Activated T-helper 1 cell treated with anti-CD3 and anti-CD28 coated beads, Interleukin-12 subunit alpha, Interleukin-12 subunit beta, Interleukin-2, Interleukin-4 antibody, amounts not matched to agents 30 ng/mL and 10 ng/mL and 1 ng/mL, durations not matched to agents 14 hours and 24 hours and 36 hours (primary cell): ENCODE measurements around the gene ATL2. TPM values are rescaled to one million over a fixed set of nuclear protein-coding genes. Genes with fewer than 3 reads are reported as not detected.
"Not testable (repeated sequence)": the region's sequence is repeated elsewhere in the genome, so short reads cannot be mapped to it uniquely, and the experiment has no call there.

Source experiments
- DNase-seq: peaks from one replicate; pipeline ENCODE4 v3.0.0; 2021; ENCODE audit warnings: low spot score
- H3K27ac Mint-ChIP-seq: one replicate; pipeline ENCODE4 v1.8.0; 2021; ENCODE audit warnings: mild to moderate bottlenecking, mixed read lengths
- H3K27me3 Mint-ChIP-seq: one replicate; pipeline ENCODE4 v1.8.0; 2022; ENCODE audit warnings: mild to moderate bottlenecking, moderate library complexity, mixed read lengths; ENCODE audit not compliant: insufficient read depth
- H3K36me3 Mint-ChIP-seq: one replicate; pipeline ENCODE4 v1.8.0; 2021; ENCODE audit warnings: low read depth, mixed read lengths
- H3K4me1 Mint-ChIP-seq: one replicate; pipeline ENCODE4 v1.8.0; 2021; ENCODE audit warnings: low read depth, mixed read lengths
- H3K4me3 Mint-ChIP-seq: one replicate; pipeline ENCODE4 v1.8.0; 2021; ENCODE audit warnings: mild to moderate bottlenecking, moderate library complexity, mixed read lengths
- H3K9me3 Mint-ChIP-seq: one replicate; pipeline ENCODE4 v1.8.0; 2021; ENCODE audit warnings: mixed read lengths
- intact Hi-C: fragments of 100-400 bp; cut with micrococcal nuclease; formaldehyde crosslinking; loops from one replicate; pipeline ENCODE4 v1.15.1; 2024
- total RNA-seq: library from RNA; stranded (reverse); gene quantifications from 2 replicates; pipeline ENCODE4 v1.2.3, GENCODE V29; 2022

ATL2 gene
- total RNA-seq, 1 donor from 2014 or later, result 62.1 TPM

DNA sequence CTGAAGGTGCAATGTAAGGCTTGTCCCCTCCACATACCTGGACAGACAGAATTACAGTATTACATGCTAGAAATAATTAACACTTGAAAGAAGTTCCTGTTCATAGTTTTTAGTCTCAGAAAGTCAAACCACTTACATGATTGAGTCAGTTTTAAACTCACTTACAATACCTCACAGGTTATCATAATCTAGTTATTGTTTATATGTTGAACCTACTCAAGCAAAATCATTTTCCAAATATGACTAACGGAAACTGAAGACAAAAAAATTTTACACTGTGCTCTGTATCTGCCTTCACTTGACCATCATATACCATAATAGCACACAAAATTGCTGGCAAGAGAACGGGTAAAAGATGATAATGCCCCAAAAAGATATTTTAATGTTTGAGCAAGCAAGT, 78.5 kb downstream of the ATL2 start:
- Mint-ChIP-seq H3K9me3 (no peaks in the 10 kb centered on the region), H3K4me3 (no peak overlapping the region), H3K27me3 (no peaks in the 10 kb centered on the region), H3K27ac (no peak overlapping the region), H3K4me1 (peaks cover 21% of the 10 kb centered on the region), H3K36me3 (peaks cover 58% of the 10 kb centered on the region)
- no peak for DNase-seq
- intact Hi-C loops, result no loop called here

DNA sequence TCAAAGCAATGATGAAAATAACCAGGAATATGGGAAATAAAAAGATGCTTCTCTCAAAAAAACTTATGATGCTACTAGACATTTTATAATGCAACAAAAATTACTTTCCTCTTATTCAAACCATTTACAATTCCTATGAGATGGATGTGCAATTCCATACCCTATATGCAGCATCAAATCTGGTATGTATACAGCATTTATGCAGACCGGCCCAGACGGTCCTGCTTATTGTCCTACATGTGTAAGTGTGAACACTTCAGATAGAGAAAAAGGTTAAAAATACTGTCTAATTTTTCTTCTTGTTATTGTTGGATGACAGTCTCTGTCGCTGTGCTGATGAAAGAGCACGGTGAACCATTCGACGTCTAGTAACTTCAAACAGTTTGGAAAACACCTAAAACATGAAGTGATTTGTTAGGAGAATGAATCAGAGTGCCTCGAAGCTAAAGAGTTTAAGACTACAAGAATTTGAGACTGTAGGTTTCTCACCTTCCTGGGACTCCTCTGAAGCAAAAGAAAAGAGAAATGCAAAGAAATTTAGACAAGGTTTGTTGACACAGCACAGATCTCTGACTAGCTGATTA, 80.8 kb downstream of the ATL2 start:
- intact Hi-C loops, result no loop called here
- no peak overlapping the region for H3K27ac Mint-ChIP-seq
- no peak for DNase-seq
- no peaks in the 10 kb centered on the region for H3K9me3 Mint-ChIP-seq
- no peak overlapping the region for H3K4me3 Mint-ChIP-seq
- H3K4me1 Mint-ChIP-seq, result peaks cover 11% of the 10 kb centered on the region
- H3K36me3 Mint-ChIP-seq, result peaks cover 44% of the 10 kb centered on the region
- no peaks in the 10 kb centered on the region for H3K27me3 Mint-ChIP-seq

DNA sequence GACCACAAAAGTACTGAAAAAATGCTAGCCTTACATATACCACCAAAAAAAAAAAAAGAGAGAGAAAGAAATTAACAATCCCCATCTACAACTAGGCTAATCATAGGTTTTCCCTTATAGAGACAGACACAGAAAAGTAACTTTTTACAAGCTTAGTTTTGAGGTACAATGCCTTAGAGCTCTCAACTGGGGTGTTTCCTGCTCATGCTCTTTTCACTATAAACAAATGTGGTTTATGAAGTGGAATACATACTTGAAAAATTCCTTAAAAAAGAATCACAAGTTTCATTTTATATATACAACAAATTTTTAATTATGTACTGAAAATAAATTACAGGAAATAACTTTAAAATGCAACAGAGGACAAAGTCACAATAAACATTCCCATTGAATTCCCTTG, 82.5 kb downstream of the ATL2 start:
- Mint-ChIP-seq H3K27me3 (no peaks in the 10 kb centered on the region), H3K9me3 (no peaks in the 10 kb centered on the region)
- intact Hi-C loops, result no loop called here

DNA sequence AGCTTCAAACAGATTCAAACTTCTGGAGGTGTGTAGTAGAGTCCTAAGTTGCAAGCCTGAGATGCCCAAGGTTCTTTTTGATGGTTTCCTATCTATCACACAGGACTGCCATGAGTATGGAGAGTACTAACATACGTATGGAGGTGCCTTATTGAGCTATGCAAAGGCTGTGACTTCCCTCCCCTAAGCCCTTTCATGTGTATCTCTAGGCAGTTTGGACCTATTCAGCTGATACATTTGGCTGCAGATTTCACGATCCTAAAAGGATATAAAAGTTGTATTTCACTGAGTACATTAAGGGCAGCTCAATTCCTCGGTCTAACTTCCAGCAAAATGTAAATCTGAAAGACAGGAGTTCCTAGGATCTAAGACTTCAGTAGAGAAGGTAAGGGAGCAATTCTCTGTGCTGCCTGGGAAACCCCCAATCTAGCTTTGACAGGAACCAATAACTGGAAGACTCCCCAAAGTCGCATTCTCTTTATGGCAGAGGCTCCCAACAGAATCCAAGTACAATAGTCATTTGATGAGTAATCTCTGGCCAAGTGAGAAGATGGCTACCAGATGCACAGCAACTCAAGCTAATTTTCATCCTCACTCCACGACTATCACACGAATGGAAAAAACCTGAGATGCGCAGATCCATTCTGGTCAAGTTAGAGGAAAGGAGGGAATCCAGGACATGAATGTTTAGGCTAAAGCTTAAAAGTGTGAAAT, 83.8 kb downstream of the ATL2 start:
- DNase-seq, result no peak
- H3K9me3 Mint-ChIP-seq, result no peaks in the 10 kb centered on the region
- no peak overlapping the region for H3K27ac Mint-ChIP-seq
- intact Hi-C loops, result no loop called here
- H3K27me3 Mint-ChIP-seq, result no peaks in the 10 kb centered on the region
- no peak overlapping the region for H3K4me3 Mint-ChIP-seq
- peaks cover 1% of the 10 kb centered on the region for H3K4me1 Mint-ChIP-seq
- peaks cover 25% of the 10 kb centered on the region for H3K36me3 Mint-ChIP-seq

More for the DNA sequence above, 82.5 kb downstream of the ATL2 start:
- H3K36me3 Mint-ChIP-seq, result peaks cover 34% of the 10 kb centered on the region
- no peak overlapping the region for H3K27ac Mint-ChIP-seq
- H3K4me1 Mint-ChIP-seq, result peaks cover 6% of the 10 kb centered on the region
- no peak for DNase-seq
- H3K4me3 Mint-ChIP-seq, result no peak overlapping the region

DNA sequence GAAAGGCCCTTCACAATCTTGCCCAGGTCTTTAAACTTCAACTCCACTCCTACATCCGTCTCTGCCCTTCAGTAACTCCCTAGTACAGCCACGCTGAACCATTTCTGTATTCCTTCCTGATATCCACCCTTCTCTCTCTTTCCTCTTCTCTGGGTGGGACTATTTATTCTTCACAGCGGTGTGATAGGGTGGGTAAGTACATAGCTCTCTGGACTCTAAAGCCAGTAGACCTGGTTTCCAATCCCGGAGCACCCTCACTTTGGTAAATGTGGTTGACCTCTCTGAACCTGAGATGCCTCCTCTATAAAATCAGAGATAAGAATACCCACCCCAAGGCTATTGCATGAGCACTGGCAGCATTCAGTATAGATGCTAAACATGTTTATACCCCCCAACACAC, 86.7 kb downstream of the ATL2 start:
- peaks cover 2% of the 10 kb centered on the region for H3K27me3 Mint-ChIP-seq
- H3K27ac Mint-ChIP-seq, result no peak overlapping the region
- DNase-seq, result no peak
- no peak overlapping the region for H3K4me3 Mint-ChIP-seq
- no peaks in the 10 kb centered on the region for H3K9me3 Mint-ChIP-seq
- intact Hi-C loops, result no loop called here
- H3K4me1 Mint-ChIP-seq, result no peaks in the 10 kb centered on the region
- H3K36me3 Mint-ChIP-seq, result peaks cover 2% of the 10 kb centered on the region

DNA sequence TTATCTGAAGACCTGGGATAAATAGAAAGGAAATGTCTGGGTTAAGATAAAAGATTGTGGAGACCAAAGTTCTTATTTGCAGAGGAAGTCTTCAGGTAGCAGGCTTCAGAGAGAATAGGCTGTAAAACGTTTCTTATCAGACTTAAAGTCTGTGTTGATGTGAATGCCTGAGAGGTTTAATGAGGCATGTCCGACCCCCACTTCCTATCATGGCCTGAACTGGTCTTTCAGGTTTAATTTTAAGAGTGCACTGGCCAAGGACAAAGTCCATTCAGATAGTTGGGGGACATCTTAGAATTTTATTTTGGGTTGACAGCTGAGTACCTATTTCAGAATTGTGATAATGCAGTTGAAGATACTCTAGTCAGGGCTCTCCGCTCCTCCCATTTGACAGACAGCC, 92.1 kb downstream of the ATL2 start:
- no peaks in the 10 kb centered on the region for H3K4me1 Mint-ChIP-seq
- intact Hi-C loops, result no loop called here
- H3K36me3 Mint-ChIP-seq, result no peaks in the 10 kb centered on the region
- H3K27me3 Mint-ChIP-seq, result peaks cover 13% of the 10 kb centered on the region
- DNase-seq, result no peak
- H3K9me3 Mint-ChIP-seq, result no peaks in the 10 kb centered on the region
- H3K27ac Mint-ChIP-seq, result no peak overlapping the region
- H3K4me3 Mint-ChIP-seq, result no peak overlapping the region

DNA sequence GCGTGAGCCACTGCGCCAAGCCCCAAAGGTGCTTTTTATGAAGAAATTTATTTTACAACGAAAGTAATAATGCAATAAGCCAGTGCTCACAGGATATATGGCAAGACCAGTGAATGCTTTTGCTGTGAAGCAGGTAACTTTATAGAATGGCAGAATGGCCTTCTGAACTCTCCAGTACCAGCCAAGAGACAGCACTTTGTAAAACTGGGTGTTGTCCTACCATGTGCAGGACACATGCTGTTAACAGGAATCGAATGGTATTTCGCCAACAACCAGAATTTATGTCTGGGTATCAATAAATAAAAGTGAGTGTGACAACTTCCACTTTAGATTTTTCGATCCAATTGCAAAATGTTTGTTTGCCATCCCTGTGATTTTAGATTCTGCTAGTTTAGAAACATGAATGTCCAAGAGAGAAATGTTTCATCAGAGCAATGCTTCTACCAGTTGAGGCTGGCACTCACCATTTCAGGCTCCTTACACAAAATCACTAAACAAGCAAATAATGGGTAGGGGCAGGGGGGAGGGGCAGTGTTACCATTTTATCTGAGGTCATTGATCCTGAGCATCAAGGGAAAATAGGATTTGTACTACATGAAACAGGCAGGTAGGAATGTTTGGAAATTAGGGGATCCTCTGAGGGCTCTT, 95.9 kb downstream of the ATL2 start:
- H3K27ac Mint-ChIP-seq, result no peak overlapping the region
- no peak overlapping the region for H3K4me3 Mint-ChIP-seq
- no peaks in the 10 kb centered on the region for H3K9me3 Mint-ChIP-seq
- H3K27me3 Mint-ChIP-seq, result peaks cover 13% of the 10 kb centered on the region
- intact Hi-C loops, result no loop called here
- no peaks in the 10 kb centered on the region for H3K36me3 Mint-ChIP-seq
- peaks cover 7% of the 10 kb centered on the region for H3K4me1 Mint-ChIP-seq
- DNase-seq, result no peak

DNA sequence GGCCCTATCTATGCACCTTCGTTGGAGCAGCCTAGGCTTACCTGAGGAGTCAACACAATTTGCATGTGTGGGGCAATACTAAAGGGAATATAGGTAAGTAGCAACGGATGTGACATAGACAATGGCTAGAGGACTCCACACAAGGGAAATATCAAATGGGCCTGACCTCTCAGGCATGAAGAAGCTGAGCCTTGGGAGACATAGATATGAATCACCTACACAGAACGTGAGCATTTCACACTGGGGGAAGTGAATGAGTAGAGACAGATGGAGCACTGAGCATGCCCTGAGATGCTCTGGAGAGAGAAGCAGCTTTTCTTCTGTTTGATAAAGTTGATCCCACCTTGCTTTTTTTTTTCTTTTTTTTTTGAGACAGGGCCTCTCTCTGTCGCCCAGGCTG, 97.9 kb downstream of the ATL2 start:
- H3K27ac Mint-ChIP-seq, result no peak overlapping the region
- H3K4me1 Mint-ChIP-seq, result peaks cover 12% of the 10 kb centered on the region
- H3K27me3 Mint-ChIP-seq, result peaks cover 7% of the 10 kb centered on the region
- no peaks in the 10 kb centered on the region for H3K36me3 Mint-ChIP-seq
- DNase-seq, result no peak
- no peak overlapping the region for H3K4me3 Mint-ChIP-seq
- no peaks in the 10 kb centered on the region for H3K9me3 Mint-ChIP-seq
- intact Hi-C loops, result loop anchor here (5.0 kb wide), 1 partner anchor 882 kb away; no protein-coding TSS in a partner anchor

DNA sequence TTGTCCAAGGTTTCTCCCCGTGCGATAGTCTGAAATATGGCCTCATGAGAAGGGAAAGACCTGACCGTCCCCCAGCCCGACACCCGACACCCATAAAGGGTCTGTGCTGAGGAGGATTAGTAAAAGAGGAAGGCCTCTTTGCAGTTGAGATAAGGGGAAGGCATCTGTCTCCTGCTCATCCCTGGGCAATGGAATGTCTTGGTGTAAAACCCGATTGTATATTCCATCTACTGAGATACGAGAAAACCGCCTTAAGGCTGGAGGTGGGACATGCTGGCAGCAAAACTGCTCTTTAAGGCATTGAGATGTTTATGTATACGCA, 99.0 kb downstream of the ATL2 start:
- H3K9me3 Mint-ChIP-seq, H3K27me3 Mint-ChIP-seq, H3K27ac Mint-ChIP-seq, H3K4me3 Mint-ChIP-seq, DNase-seq, H3K36me3 Mint-ChIP-seq: not testable (repeated sequence)
- H3K4me1 Mint-ChIP-seq, result peaks cover 12% of the 10 kb centered on the region
- intact Hi-C loops, result loop anchor here (5.0 kb wide), 1 partner anchor 881 kb away; no protein-coding TSS in a partner anchor

DNA sequence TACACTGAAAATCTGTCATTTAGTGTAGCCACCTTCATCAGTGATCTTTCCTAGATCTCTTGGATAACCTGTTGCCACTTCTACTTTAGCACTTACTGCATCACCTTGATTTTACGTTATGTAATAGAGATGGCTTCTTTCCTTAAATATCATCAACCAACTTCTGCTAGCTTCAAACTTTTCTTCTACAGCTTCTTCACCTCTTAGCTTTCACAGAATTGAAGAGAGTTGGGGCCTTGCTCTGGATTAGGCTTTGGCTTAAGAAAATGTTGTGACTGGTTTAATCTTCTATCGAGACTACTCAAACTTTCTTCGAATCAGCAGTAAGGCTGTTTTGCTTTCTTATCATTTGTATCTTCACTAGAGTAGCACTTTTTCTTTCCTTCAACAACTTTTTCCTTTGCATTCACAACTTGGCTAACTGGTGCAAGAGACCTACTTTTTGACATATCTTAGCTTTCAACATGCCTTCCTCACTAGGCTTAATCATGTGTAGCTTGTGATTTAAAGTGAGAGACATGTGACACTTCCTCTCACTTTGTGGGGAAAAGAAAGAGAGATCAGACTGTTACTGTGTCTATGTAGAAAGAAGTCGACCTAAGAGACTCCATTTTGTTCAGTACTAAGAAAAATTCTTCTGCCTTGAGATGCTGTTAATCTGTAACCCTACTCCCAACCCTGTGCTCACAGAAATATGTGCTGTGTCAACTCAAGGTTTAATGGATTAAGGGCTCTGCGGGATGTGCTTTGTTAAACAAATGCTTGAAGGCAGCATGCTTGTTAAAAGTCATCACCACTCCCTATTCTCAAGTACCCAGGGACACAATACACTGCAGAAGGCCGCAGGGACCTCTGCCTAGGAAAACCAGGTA, 99.6 kb downstream of the ATL2 start:
- intact Hi-C loops, result loop anchor here (5.0 kb wide), 1 partner anchor 880 kb away; no protein-coding TSS in a partner anchor
- no peak overlapping the region for H3K4me3 Mint-ChIP-seq
- no peak overlapping the region for H3K27ac Mint-ChIP-seq
- DNase-seq, result no peak
- H3K9me3 Mint-ChIP-seq, result no peaks in the 10 kb centered on the region
- peaks cover 4% of the 10 kb centered on the region for H3K27me3 Mint-ChIP-seq
- H3K4me1 Mint-ChIP-seq, result peaks cover 12% of the 10 kb centered on the region
- H3K36me3 Mint-ChIP-seq, result no peaks in the 10 kb centered on the region

DNA sequence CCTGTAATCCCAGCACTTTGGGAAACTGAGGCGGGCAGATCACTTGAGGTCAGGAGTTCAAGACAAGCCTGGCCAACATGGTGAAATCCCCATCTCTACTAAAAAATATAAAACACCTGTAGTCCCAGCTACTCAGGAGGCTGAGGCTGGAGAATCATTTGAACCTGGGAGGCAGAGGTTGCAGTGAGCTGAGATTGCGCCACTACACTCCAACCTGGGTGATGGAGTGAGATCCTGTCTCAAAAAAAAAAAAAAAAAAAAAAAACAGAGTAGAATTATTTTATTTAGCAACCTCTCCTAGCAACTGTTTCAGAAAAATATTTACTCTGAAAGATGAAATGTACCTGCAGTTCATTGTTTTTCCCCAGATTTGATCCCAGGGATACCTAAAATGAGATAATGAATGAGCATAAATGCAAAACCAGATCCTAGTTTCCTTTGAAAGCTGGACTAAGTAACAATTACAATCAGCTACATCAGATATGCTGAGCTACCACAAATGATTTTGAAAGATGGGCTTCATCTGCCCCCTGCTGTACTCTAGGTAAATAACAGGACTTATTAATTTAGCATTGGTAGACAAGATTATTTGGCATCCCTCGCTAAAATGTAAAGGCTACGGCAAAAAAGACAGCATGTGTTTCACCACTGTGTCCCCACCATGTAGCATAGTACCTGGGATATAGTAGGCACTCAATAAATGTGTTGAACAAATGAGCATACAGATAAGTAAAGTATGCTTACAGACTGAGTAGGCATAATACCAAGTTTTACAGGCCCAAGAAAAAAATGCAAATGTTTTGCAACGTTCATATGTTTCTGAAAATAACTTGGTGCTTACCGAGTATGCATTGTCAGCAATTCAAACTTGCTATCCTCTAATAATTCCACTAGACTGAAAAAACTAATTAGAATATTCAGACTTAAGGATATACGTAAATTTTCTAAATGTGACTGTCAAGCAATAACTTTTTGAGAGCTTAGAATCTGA, 102.5 kb downstream of the ATL2 start:
- peaks cover 12% of the 10 kb centered on the region for H3K4me1 Mint-ChIP-seq
- H3K4me3 Mint-ChIP-seq, result no peak overlapping the region
- intact Hi-C loops, result loop anchor here (1.0 to 5.0 kb wide), 6 partner anchors 159 to 877 kb away; partner anchors contain the start of gene CYP1B1
- no peak for DNase-seq
- no peaks in the 10 kb centered on the region for H3K9me3 Mint-ChIP-seq
- H3K36me3 Mint-ChIP-seq, result no peaks in the 10 kb centered on the region
- peaks cover 4% of the 10 kb centered on the region for H3K27me3 Mint-ChIP-seq
- no peak overlapping the region for H3K27ac Mint-ChIP-seq

DNA sequence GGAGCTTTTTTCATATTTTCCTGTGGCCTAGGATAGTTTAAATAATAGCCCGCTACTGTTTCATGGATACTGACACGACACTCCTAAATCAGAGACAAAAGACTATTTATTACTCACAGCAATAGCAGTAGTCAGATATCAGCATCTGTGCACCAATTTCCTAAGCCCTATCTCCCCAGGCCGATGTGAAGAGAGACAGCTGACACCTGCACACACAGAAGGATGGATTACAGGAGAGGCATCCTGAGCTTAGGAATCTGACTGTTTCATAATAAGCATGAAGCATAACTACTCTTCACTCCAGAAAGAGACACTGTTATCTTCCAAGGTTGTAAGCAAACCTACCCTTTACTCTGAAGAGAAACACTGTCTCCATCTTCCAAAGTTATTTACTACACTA, 105.4 kb downstream of the ATL2 start:
- DNase-seq, result no peak
- Mint-ChIP-seq H3K4me1 (peaks cover 5% of the 10 kb centered on the region), H3K27ac (no peak overlapping the region), H3K36me3 (no peaks in the 10 kb centered on the region), H3K9me3 (peaks cover 10% of the 10 kb centered on the region), H3K27me3 (peaks cover 2% of the 10 kb centered on the region), H3K4me3 (no peak overlapping the region)
- intact Hi-C loops, result no loop called here
